Loucy (cell line): ENCODE data around the gene GNAZ.

ENCODE experiments used
- H2AFZ ChIP-seq: fragments of 200-600 bp; sonication (generic); 2 replicates; pipeline ENCODE4 v1.6.0; 2016; ENCODE audit warnings: antibody characterized with exemption, mild to moderate bottlenecking, low read length, moderate library complexity
- H3F3A ChIP-seq: fragments of 200-600 bp; 2 replicates; pipeline ENCODE4 v1.6.0; 2016; ENCODE audit warnings: antibody characterized with exemption, low read depth, mild to moderate bottlenecking
- H3K27me3 ChIP-seq: fragments of 200-600 bp; sonication (generic); 2 replicates; pipeline ENCODE4 v1.6.1; 2014; ENCODE audit warnings: low read length, mild to moderate bottlenecking; ENCODE audit not compliant: insufficient read depth, poor library complexity, severe bottlenecking
- H3K36me3 ChIP-seq: fragments of 200-600 bp; sonication (generic); 2 replicates; pipeline ENCODE4 v1.6.1; 2016; ENCODE audit warnings: low read length; ENCODE audit not compliant: insufficient read depth
- H3K4me1 ChIP-seq: fragments of 200-600 bp; sonication (generic); 2 replicates; pipeline ENCODE4 v1.5.1; 2014; ENCODE audit warnings: low read length, mild to moderate bottlenecking; ENCODE audit not compliant: insufficient read depth, poor library complexity, severe bottlenecking
- H3K4me2 ChIP-seq: fragments of 200-600 bp; sonication (generic); 2 replicates; pipeline ENCODE4 v1.6.0; 2014; ENCODE audit warnings: antibody characterized with exemption, low read length, low read depth, mild to moderate bottlenecking; ENCODE audit not compliant: poor library complexity, severe bottlenecking
- H3K4me3 ChIP-seq: fragments of 200-600 bp; sonication (generic); 2 replicates; pipeline ENCODE4 v1.5.1; 2014; ENCODE audit warnings: low read length, mild to moderate bottlenecking, mixed read lengths; ENCODE audit not compliant: poor library complexity, severe bottlenecking
- H3K79me2 ChIP-seq: fragments of 200-600 bp; sonication (generic); 2 replicates; pipeline ENCODE4 v1.6.1; 2014; ENCODE audit warnings: low read length; ENCODE audit not compliant: insufficient read depth
- H3K9ac ChIP-seq: fragments of 200-600 bp; sonication (generic); 2 replicates; pipeline ENCODE4 v1.6.0; 2014; ENCODE audit warnings: mild to moderate bottlenecking, low read depth, low read length, moderate library complexity; ENCODE audit not compliant: poor library complexity, severe bottlenecking
- H3K9me2 ChIP-seq: fragments of 200-600 bp; sonication (generic); replicated peaks from 2 replicates; pipeline ENCODE4 v1.6.1; 2016; ENCODE audit warnings: low read depth, low read length, mixed read lengths
- H3K9me3 ChIP-seq: fragments of 200-600 bp; sonication (generic); 2 replicates; pipeline ENCODE4 v1.6.1; 2014; ENCODE audit warnings: mild to moderate bottlenecking, antibody characterized with exemption, low read length, low read depth; ENCODE audit not compliant: insufficient read depth
- H4K20me1 ChIP-seq: fragments of 200-600 bp; sonication (generic); 2 replicates; pipeline ENCODE4 v1.6.0; 2014; ENCODE audit warnings: antibody characterized with exemption, low read length, mild to moderate bottlenecking; ENCODE audit not compliant: insufficient read depth, poor library complexity, severe bottlenecking
- EZH2phosphoT487 ChIP-seq: fragments of 200-600 bp; IDR thresholded peaks from 2 replicates; pipeline ENCODE4 v1.6.1; 2018; ENCODE audit warnings: antibody characterized with exemption, mild to moderate bottlenecking, moderate library complexity, borderline replicate concordance
- TF ChIP-seq, protein P1 (sequence below): fragments of 200-600 bp; sonication (generic); conservative IDR thresholded peaks from 2 replicates; pipeline ENCODE4 v1.5.1; 2014; ENCODE audit warnings: mild to moderate bottlenecking, antibody characterized with exemption, low read length

Gene GNAZ

DNA sequence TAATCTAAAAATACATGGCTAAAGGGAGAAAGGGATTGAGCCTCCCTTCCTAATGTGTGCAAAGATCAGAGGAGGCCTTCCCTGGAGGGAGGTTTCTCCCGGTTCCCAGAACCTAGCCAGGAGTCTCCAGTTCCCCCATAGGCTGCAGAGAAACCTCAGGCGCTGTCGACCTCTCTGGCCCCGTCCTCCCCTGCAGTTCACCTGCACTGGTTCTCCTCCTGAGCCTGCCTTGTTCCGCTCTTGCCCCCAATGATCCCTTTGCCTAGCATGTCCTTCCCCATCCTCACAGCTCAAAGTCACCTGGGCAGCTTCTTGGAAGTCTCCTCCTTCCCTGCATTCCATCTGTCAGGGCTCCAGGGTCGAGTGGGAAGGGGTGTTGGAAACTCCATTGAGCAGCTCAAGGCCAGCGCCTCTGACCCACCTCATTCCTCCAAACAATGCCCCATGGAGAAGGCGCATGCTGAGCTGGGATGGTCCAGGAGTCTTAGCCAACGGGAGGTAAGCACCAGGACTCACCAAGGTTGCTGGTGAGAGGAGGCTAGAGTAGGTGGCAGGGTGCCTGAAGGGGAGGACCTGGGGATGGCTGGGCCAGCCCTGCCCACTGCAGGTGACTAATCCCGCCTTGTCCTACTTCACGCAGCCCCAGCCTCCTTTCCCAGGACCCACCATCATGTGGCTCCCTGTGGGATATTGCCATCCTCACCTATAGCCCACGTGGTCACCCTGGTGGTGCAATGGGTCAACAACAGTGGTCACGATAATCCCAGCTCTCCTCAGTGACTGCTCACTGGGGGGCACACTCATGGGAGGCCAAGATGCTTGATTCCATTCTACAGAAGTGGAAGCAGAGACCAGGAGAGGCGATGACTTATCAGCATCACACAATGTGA is 56.1 kb downstream of the GNAZ start:
- Histone ChIP-seq H3K4me1 (peaks cover 3% of the 10 kb centered on the region), H3K27me3 (no peaks in the 10 kb centered on the region), H3K4me3 (no peak overlapping the region), H4K20me1 (no peaks in the 10 kb centered on the region), H3K9me2 (no peaks in the 10 kb centered on the region), H3K9ac (no peak overlapping the region), H3K9me3 (no peaks in the 10 kb centered on the region), H3K79me2 (no peaks in the 10 kb centered on the region), H3K36me3 (no peaks in the 10 kb centered on the region), H3F3A (no peaks in the 10 kb centered on the region), H3K4me2 (no peak overlapping the region), H2AFZ (no peak overlapping the region)
- no peak for TF ChIP-seq EZH2phosphoT487
- TF ChIP-seq, protein P1, sequence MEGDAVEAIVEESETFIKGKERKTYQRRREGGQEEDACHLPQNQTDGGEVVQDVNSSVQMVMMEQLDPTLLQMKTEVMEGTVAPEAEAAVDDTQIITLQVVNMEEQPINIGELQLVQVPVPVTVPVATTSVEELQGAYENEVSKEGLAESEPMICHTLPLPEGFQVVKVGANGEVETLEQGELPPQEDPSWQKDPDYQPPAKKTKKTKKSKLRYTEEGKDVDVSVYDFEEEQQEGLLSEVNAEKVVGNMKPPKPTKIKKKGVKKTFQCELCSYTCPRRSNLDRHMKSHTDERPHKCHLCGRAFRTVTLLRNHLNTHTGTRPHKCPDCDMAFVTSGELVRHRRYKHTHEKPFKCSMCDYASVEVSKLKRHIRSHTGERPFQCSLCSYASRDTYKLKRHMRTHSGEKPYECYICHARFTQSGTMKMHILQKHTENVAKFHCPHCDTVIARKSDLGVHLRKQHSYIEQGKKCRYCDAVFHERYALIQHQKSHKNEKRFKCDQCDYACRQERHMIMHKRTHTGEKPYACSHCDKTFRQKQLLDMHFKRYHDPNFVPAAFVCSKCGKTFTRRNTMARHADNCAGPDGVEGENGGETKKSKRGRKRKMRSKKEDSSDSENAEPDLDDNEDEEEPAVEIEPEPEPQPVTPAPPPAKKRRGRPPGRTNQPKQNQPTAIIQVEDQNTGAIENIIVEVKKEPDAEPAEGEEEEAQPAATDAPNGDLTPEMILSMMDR, result no peak

DNA sequence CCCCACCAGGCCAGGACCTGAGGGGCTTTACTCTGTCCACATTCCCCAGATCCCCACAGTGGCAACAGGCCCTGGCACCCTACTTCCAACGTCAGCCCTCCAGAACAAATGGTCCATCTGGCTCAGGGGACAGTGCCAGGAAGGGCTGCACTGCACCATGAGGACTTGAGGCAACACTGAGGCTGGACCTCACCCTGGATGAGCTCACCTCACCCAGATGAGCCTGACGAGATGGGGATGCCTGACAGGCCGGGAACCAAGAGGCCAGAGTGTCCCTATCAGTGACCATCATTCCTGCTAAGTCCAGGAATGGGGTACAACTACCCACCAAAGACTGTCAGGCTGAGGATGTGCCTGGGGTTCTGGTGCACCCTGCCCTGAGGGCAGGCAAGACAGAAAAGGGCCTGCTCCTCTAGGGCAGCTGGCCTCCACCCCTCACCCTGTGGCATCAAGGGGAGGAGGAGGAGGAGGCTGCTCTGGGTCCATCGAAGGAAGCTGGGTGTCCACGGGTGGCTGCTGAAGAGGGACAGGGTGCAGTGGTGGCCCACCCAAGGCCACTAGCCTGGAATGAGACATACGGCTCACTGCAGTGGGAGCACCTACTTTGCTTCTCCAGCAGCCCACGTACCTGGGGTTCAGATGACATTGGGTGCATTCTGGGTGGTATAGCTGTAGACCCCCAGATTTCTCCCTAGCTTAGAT is 56.9 kb downstream of the GNAZ start:
- Histone ChIP-seq H3K9me3 (no peaks in the 10 kb centered on the region), H3K9ac (no peak overlapping the region), H3F3A (no peaks in the 10 kb centered on the region), H3K9me2 (no peaks in the 10 kb centered on the region), H3K4me3 (no peak overlapping the region), H3K4me1 (peaks cover 7% of the 10 kb centered on the region), H2AFZ (no peak overlapping the region), H3K4me2 (no peak overlapping the region), H4K20me1 (no peaks in the 10 kb centered on the region), H3K27me3 (no peaks in the 10 kb centered on the region), H3K79me2 (no peaks in the 10 kb centered on the region), H3K36me3 (no peaks in the 10 kb centered on the region)
- no peak for TF ChIP-seq EZH2phosphoT487
- TF ChIP-seq, protein P1, result no peak

DNA sequence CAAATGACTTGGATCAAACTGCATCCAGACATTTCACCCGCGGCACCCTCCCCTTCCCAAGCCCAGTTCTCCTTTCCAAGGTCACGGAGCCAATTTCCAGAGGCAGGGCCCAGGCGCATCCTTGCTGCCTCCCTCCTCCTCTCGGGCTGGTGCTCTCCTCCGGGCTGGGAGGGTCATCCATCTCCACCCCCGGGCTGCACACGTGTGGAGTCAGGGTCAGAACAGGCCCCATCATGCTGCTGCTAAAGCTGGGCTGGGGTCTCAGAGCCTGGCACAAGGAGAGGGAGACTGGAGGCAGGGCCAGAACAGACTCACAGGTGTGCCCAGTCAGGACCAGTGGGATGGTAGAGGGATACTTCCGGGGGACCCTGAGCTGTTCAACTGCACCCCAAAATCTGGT is 57.5 kb downstream of the GNAZ start:
- peaks cover 4% of the 10 kb centered on the region for H3K4me1 ChIP-seq
- H3K36me3 ChIP-seq, result no peaks in the 10 kb centered on the region
- no peaks in the 10 kb centered on the region for H3K9me2 ChIP-seq
- H3K4me3 ChIP-seq, result no peak overlapping the region
- H3K9me3 ChIP-seq, result no peaks in the 10 kb centered on the region
- no peak overlapping the region for H3K9ac ChIP-seq
- no peaks in the 10 kb centered on the region for H4K20me1 ChIP-seq
- no peak overlapping the region for H3K4me2 ChIP-seq
- no peaks in the 10 kb centered on the region for H3K79me2 ChIP-seq
- H2AFZ ChIP-seq, result no peak overlapping the region
- H3F3A ChIP-seq, result no peaks in the 10 kb centered on the region
- no peaks in the 10 kb centered on the region for H3K27me3 ChIP-seq
- no peak for TF ChIP-seq EZH2phosphoT487
- TF ChIP-seq, protein P1, result no peak
